Body of pancreas (tissue), 4 donors: ENCODE data around the gene NDP. TPM values are rescaled to one million over a fixed set of nuclear protein-coding genes. Genes with fewer than 3 reads are reported as not detected.
A peak's percentile ranks its signal among the peaks of the same experiment; 100 is the strongest.

Experiments used
- ATAC-seq: fragments of 150-250 bp; one replicate; pipeline ENCODE4 v1.9.1; 2016
- DNase-seq, 4 donors: peaks; one replicate each; pipeline ENCODE4 v3.0.0-alpha.2; 2019
- H3K27ac ChIP-seq, 4 donors: fragments of 200-600 bp; sonication (generic); 1 replicate in 3 of 4; 2 replicates in 1 of 4; pipeline versions ENCODE4 v1.5.1 to v1.6.1; 2016 to 2019; ENCODE audit warnings: mild to moderate bottlenecking in 1 of 4, mixed read lengths in 1 of 4, moderate library complexity in 1 of 4
- H3K27me3 ChIP-seq, 2 donors: fragments of 200-600 bp; sonication (generic); one replicate each; pipeline ENCODE4 v1.6.0; 2016; ENCODE audit warnings: mild to moderate bottlenecking in 1 of 2
- H3K36me3 ChIP-seq, 2 donors: fragments of 200-600 bp; sonication (generic); replicated peaks in 1 of 2; 2 replicates each; pipeline ENCODE4 v1.5.1; 2016; ENCODE audit warnings: low read depth in 2 of 2; ENCODE audit not compliant: insufficient read depth in 1 of 2
- H3K4me1 ChIP-seq: fragments of 200-600 bp; sonication (generic); one replicate; pipeline ENCODE4 v1.6.0; 2016
- H3K4me3 ChIP-seq, 2 donors: fragments of 200-600 bp; sonication (generic); 1 replicate in 1 of 2; 2 replicates in 1 of 2; pipeline ENCODE4 v1.5.1; 2016 to 2019
- H3K9me3 ChIP-seq, 3 donors: fragments of 200-600 bp; sonication (generic); 1 replicate in 2 of 3; 2 replicates in 1 of 3; pipeline ENCODE4 v1.5.1; 2016
- CTCF ChIP-seq, 7 experiments: fragments of 450-650 bp in 4 of 7; fragments of 200-600 bp in 3 of 7; sonication (generic) in 3 of 7; IDR thresholded peaks; one replicate each; pipeline ENCODE4 v1.5.1; 2016 to 2019; ENCODE audit warnings: antibody characterized with exemption in 7 of 7
- POLR2A ChIP-seq, 3 donors: fragments of 450-650 bp; IDR thresholded peaks; one replicate each; pipeline ENCODE4 v1.6.1; 2016; ENCODE audit warnings: antibody characterized with exemption in 3 of 3, mild to moderate bottlenecking in 2 of 3
- WGBS, 2 donors: methylation state at CpG; one replicate each; pipeline ENCODE4 v1.1.5; 2017; 5-methylcytosine and 5-hydroxymethylcytosine counted together
- intact Hi-C: fragments of 100-400 bp; cut with DNase I; formaldehyde crosslinking; loops from one replicate; pipeline ENCODE4 v1.15.1; 2023
- total RNA-seq, 2 donors: library from RNA; depleted of rRNA; stranded (reverse); fragments of >200 nt; gene quantifications; one replicate each; pipeline ENCODE4 v1.1.0, GENCODE V29; 2016

The NDP gene
- total RNA-seq, 2 donors from 2014 or later = not detected

DNA sequence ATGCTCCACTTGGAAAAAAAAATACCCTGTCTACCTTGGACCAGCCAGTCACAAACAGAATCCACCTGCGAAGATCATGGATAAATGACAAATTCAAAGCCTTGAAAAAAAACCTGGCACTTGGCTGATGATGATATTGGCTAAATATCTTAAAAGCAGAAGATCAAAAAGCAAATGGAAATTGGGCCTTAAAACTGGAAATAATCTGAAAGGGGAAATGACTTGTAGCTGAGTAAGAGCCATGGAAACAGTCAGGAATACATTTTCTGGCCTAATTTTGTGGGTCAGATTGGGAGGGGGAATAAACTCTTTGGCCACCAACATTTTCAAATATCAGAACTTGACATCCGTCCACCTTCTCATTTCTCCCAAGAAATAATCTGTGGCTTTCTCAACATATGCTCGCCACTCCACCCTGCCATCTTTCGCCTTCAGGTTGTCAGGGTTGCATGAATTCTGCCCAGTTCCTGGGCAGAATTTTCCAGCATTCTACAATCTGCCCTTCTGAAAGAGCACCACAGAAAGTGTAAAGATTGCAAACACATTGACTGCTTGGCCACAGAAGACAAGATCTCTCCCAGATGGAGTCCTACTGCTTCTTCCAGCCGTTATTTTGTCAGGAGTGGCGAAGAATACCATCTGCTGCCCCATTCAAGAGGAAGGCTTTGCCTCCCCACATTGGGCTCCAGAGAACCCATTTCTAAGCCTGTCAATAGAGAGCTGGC is 1.7 kb upstream of the NDP start:
- WGBS, 2 donors = 87 to 97% methylated on average over 5 to 6 of the region's 6 CpGs
- no peak for ATAC-seq

GRCh38 chrX:43974100-43974475 is 898 bp upstream of the NDP start:
- 60 to 61% methylated on average over 2 of the region's 2 CpGs for WGBS, 2 donors
- TF ChIP-seq CTCF (IDR thresholded peaks at IDR 0.05) (no peak), POLR2A (IDR thresholded peaks at IDR 0.05) (no peak)
- Histone ChIP-seq H3K36me3 (no peaks in the 10 kb centered on the region), H3K27me3 (no peaks in the 10 kb centered on the region), H3K27ac (no peak overlapping the region), H3K4me1 (peaks cover 7% of the 10 kb centered on the region), H3K9me3 (no peaks in the 10 kb centered on the region), H3K4me3 (no peak overlapping the region)
- ATAC-seq (no peak), DNase-seq (no peak)
- intact Hi-C loops = no loop called here

More for the DNA sequence above, 1.7 kb upstream of the NDP start:
- no peak for DNase-seq
- H3K9me3 ChIP-seq = no peaks in the 10 kb centered on the region
- no peak overlapping the region for H3K27ac ChIP-seq
- no peaks in the 10 kb centered on the region for H3K36me3 ChIP-seq
- no peak for TF ChIP-seq POLR2A (IDR thresholded peaks at IDR 0.05)
- no peak for TF ChIP-seq CTCF (IDR thresholded peaks at IDR 0.05)
- intact Hi-C loops = no loop called here
- no peak overlapping the region for H3K4me3 ChIP-seq
- H3K27me3 ChIP-seq = no peaks in the 10 kb centered on the region
- peaks cover 7% of the 10 kb centered on the region for H3K4me1 ChIP-seq

DNA sequence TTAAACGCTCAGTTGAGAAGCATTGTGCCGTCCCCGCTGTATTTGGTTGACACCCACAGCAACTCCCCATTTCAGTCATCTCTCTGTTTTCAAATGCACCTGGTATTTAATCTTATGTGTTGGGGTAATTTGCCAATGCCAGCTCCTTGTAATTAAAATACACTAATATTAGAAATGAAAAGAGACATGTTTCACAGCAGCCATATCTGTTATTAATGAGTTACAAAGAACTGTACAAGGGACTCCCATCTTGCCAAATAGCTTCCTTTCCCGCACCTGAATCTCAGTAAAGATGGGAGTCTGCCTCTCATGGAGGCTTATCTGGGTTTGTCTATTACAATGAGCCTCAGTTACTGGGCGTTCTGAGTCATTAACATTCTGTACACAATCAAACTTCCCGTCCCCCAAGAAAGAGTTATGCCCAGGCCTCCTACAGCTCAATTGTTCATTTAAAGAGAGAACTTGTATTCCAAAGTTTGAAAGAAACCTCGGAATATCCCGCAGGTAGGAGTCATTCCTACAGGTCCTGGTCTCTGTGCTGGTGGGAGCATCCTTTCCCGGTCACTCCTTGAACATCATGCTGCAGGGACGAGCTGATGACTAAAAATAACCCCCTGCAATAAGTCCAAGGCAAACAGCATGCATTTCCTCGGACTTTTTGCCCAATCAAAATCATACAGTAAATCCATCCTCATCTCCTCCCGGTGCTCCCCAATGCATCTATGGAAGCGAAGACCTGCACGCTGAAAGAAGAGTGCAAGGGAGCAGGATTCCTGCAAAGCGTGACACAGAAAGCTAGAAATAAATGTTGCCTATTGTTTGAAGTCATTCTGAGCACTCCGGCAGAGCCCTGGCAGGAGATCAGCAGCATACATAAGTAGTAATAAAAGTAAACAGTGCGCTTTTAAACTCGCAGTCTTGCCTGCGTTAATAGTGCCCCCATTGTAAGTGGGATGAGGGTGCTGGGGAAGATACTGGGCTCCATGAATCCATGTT is 926 bp downstream of the NDP start:
- ATAC-seq (no peak), DNase-seq (peak in 1 of 4 donors; percentile 16)
- Histone ChIP-seq H3K27me3 (no peaks in the 10 kb centered on the region), H3K4me1 (peaks cover 7% of the 10 kb centered on the region), H3K36me3 (no peaks in the 10 kb centered on the region), H3K27ac (no peak overlapping the region), H3K9me3 (no peaks in the 10 kb centered on the region), H3K4me3 (no peak overlapping the region)
- intact Hi-C loops = no loop called here
- TF ChIP-seq CTCF (IDR thresholded peaks at IDR 0.05) = no peak
- TF ChIP-seq POLR2A (IDR thresholded peaks at IDR 0.05) = no peak
- WGBS, 2 donors = 37 to 46% methylated on average over 17 to 19 of the region's 19 CpGs

DNA sequence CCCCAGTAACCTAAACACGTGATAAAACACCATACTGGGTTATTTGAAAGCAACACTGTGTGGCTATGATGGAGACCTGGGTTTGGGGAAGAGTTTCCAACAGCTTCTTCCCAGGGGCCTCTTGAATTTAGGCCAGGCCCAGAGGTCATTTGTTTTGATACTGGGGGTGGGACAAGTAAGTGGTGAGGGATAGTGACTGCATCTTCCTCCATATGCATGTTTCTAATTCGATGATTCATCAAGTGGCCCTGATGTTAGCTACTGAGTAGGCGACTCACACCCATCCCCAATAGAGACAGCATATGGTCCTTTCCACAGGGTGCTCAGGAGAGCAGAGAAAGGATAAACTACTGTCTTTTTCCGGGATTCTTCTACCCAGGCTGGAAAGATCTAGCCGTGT is 2.7 kb downstream of the NDP start:
- TF ChIP-seq POLR2A (IDR thresholded peaks at IDR 0.05) (no peak), CTCF (IDR thresholded peaks at IDR 0.05) (no peak)
- Histone ChIP-seq H3K4me1 (peaks cover 7% of the 10 kb centered on the region), H3K4me3 (no peak overlapping the region), H3K27ac (no peak overlapping the region), H3K36me3 (no peaks in the 10 kb centered on the region), H3K9me3 (no peaks in the 10 kb centered on the region), H3K27me3 (no peaks in the 10 kb centered on the region)
- 76 to 89% methylated on average over 5 of the region's 5 CpGs for WGBS, 2 donors
- ATAC-seq (no peak), DNase-seq (no peak)
- intact Hi-C loops = no loop called here
